ENCODE measurements around the gene MTSS2.

MTSS2 gene

DNA sequence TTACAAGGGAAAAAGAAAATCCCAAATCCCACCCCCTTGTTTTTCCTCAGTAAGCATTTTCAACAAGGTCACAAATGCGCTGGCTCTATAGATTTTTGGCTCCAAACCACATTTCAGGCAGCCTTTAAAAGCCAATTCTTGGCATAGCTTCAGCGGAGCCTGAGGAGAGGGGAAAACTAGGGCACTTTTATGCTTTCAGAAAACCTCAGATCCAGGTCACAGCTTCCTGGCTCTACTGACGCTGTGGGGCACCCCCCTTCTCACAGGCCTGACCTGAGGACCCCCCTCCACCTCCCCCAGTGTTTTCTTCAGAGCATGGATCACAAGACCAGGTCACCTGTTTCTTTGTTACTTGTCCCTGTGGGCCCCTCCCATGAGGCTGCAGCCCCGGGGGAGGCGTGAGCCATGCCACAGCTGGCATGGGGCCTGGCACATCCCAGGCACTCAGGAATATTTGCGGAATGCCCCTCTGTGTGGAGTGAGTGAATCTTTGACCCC lies 30.1 kb upstream of the MTSS2 start:
- peak; percentile 51 for ATAC-seq
- TF ChIP-seq, protein P1, sequence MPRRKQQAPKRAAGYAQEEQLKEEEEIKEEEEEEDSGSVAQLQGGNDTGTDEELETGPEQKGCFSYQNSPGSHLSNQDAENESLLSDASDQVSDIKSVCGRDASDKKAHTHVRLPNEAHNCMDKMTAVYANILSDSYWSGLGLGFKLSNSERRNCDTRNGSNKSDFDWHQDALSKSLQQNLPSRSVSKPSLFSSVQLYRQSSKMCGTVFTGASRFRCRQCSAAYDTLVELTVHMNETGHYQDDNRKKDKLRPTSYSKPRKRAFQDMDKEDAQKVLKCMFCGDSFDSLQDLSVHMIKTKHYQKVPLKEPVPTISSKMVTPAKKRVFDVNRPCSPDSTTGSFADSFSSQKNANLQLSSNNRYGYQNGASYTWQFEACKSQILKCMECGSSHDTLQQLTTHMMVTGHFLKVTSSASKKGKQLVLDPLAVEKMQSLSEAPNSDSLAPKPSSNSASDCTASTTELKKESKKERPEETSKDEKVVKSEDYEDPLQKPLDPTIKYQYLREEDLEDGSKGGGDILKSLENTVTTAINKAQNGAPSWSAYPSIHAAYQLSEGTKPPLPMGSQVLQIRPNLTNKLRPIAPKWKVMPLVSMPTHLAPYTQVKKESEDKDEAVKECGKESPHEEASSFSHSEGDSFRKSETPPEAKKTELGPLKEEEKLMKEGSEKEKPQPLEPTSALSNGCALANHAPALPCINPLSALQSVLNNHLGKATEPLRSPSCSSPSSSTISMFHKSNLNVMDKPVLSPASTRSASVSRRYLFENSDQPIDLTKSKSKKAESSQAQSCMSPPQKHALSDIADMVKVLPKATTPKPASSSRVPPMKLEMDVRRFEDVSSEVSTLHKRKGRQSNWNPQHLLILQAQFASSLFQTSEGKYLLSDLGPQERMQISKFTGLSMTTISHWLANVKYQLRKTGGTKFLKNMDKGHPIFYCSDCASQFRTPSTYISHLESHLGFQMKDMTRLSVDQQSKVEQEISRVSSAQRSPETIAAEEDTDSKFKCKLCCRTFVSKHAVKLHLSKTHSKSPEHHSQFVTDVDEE (CRISPR knock-in tag; IDR thresholded peaks at IDR 0.05), result no peak
- TF ChIP-seq ZFP30 (CRISPR knock-in tag; IDR thresholded peaks at IDR 0.05) (no peak), RARB (CRISPR knock-in tag; IDR thresholded peaks at IDR 0.05) (no peak), ZNF70 (CRISPR knock-in tag; IDR thresholded peaks at IDR 0.05) (no peak)
- TF ChIP-seq, protein P2, sequence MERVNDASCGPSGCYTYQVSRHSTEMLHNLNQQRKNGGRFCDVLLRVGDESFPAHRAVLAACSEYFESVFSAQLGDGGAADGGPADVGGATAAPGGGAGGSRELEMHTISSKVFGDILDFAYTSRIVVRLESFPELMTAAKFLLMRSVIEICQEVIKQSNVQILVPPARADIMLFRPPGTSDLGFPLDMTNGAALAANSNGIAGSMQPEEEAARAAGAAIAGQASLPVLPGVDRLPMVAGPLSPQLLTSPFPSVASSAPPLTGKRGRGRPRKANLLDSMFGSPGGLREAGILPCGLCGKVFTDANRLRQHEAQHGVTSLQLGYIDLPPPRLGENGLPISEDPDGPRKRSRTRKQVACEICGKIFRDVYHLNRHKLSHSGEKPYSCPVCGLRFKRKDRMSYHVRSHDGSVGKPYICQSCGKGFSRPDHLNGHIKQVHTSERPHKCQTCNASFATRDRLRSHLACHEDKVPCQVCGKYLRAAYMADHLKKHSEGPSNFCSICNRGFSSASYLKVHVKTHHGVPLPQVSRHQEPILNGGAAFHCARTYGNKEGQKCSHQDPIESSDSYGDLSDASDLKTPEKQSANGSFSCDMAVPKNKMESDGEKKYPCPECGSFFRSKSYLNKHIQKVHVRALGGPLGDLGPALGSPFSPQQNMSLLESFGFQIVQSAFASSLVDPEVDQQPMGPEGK (CRISPR knock-in tag; IDR thresholded peaks at IDR 0.05; ENCODE audit: borderline replicate concordance), result peak; percentile 68; the same call in 1 of the 2 replicates

DNA sequence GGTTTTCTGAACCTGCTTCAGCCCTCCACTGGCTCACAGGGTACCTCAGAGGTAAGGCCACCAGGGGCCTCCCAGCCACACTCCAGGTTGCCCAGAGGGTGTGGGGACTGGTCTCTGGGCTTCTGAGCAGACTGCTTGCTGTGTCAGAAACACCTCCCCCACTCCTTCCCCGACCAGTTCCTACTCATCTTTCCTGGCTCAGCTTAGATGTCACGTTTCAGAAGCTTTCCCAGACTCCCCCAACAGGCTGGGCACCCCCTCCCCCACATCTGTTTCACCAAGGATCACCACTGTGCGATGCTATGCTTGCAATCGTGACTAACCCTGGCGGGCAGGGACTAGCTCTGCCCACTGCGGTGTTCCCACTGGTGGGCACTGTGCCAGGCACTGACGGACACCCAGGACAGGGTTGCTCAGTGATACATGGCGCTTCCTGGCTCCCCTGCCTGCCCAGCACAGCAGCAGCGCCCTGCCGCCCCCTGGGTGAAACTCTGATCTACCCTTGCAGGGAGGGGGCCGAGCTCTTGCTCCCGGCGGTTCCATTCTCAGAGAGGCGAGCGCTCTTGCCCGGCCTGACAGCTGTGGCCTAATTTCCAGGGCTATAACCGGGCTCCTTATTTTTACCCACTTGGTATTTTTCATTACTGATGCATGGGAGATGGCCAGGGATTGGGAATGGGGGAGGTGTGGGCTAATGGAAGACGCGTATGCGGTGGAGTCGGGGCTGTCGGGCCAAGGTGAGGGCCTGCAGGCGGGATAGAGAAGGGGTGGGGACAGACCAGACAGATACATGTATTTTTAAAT lies 29.4 kb upstream of the MTSS2 start:
- ATAC-seq, result peak; percentile 91
- TF ChIP-seq BACH2 (CRISPR knock-in tag; IDR thresholded peaks at IDR 0.05; ENCODE audit: borderline replicate concordance), result no peak
- no peak for TF ChIP-seq ISL1 (CRISPR knock-in tag; IDR thresholded peaks at IDR 0.05)
- TF ChIP-seq TCF4 (CRISPR knock-in tag; IDR thresholded peaks at IDR 0.05; ENCODE audit: borderline replicate concordance), result 0 out of 2 replicates have a peak, but pooled peaks have one; percentile 10
- TF ChIP-seq, protein P2 (CRISPR knock-in tag; IDR thresholded peaks at IDR 0.05; ENCODE audit: borderline replicate concordance), result peak; percentile 65; the same call in 1 of the 2 replicates

DNA sequence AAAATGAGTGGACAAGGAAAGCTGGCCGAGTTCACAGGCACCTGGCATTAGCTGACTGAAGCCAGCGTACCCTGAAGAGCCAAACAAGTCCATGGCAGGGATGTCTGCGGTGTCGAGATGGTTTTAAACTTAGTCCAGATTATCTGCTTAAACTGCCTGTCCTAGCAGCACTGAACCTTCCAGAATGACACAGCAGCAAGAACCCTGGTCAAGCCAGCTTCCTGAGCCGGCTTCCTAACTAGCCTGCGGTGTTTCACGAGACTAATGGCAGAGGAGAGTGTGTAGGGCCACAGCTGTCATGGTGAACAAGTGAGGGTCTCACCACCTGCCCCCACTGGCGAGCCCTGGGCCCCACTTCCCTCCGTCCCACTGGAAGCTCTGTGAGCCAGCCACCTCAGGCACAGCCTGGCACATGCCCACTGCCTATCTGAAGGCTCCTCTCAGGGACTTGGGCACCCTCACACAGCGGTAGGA lies 28.8 kb upstream of the MTSS2 start:
- TF ChIP-seq PPARA (CRISPR knock-in tag; IDR thresholded peaks at IDR 0.05; ENCODE audit: borderline replicate concordance) (no peak), ZNF70 (CRISPR knock-in tag; IDR thresholded peaks at IDR 0.05) (no peak), ZNF565 (CRISPR knock-in tag; conservative IDR thresholded peaks at IDR 0.05; ENCODE audit: low read depth) (no peak), SNAI2 (CRISPR knock-in tag; IDR thresholded peaks at IDR 0.05) (no peak), BACH2 (CRISPR knock-in tag; IDR thresholded peaks at IDR 0.05; ENCODE audit: borderline replicate concordance) (no peak), RARB (CRISPR knock-in tag; IDR thresholded peaks at IDR 0.05) (no peak), ISL1 (CRISPR knock-in tag; IDR thresholded peaks at IDR 0.05) (no peak), CSDC2 (CRISPR knock-in tag; IDR thresholded peaks at IDR 0.05) (no peak), ZC3H10 (CRISPR knock-in tag; IDR thresholded peaks at IDR 0.05) (no peak), ZNF8 (CRISPR knock-in tag; IDR thresholded peaks at IDR 0.05) (no peak), GLIS3 (CRISPR knock-in tag; IDR thresholded peaks at IDR 0.05) (no peak), ZFP3 (CRISPR knock-in tag; IDR thresholded peaks at IDR 0.05) (no peak), OSR1 (CRISPR knock-in tag; IDR thresholded peaks at IDR 0.05) (no peak), TOX (CRISPR knock-in tag; IDR thresholded peaks at IDR 0.05; ENCODE audit: borderline replicate concordance) (no peak), ARNTL (CRISPR knock-in tag; IDR thresholded peaks at IDR 0.05; ENCODE audit: borderline replicate concordance, low read depth) (no peak)
- TF ChIP-seq, protein P3, sequence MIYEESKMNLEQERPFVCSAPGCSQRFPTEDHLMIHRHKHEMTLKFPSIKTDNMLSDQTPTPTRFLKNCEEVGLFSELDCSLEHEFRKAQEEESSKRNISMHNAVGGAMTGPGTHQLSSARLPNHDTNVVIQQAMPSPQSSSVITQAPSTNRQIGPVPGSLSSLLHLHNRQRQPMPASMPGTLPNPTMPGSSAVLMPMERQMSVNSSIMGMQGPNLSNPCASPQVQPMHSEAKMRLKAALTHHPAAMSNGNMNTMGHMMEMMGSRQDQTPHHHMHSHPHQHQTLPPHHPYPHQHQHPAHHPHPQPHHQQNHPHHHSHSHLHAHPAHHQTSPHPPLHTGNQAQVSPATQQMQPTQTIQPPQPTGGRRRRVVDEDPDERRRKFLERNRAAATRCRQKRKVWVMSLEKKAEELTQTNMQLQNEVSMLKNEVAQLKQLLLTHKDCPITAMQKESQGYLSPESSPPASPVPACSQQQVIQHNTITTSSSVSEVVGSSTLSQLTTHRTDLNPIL (CRISPR knock-in tag; IDR thresholded peaks at IDR 0.05; ENCODE audit: low read depth), result no peak
- TF ChIP-seq, protein P4, sequence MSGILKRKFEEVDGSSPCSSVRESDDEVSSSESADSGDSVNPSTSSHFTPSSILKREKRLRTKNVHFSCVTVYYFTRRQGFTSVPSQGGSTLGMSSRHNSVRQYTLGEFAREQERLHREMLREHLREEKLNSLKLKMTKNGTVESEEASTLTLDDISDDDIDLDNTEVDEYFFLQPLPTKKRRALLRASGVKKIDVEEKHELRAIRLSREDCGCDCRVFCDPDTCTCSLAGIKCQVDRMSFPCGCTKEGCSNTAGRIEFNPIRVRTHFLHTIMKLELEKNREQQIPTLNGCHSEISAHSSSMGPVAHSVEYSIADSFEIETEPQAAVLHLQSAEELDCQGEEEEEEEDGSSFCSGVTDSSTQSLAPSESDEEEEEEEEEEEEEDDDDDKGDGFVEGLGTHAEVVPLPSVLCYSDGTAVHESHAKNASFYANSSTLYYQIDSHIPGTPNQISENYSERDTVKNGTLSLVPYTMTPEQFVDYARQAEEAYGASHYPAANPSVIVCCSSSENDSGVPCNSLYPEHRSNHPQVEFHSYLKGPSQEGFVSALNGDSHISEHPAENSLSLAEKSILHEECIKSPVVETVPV (CRISPR knock-in tag; IDR thresholded peaks at IDR 0.05), result no peak
- TF ChIP-seq, protein P1 (CRISPR knock-in tag; IDR thresholded peaks at IDR 0.05), result no peak
- no peak; the same call in 1 of the 3 replicates for ATAC-seq

Measured in SK-N-SH treated with all-trans-retinoic acid at 6 μM for 48 hours (cell line).